Heart left ventricle (tissue), 16 donors: Measurements from ENCODE around the gene CUBN. TPM values are rescaled to one million over a fixed set of nuclear protein-coding genes. Genes with fewer than 3 reads are reported as not detected.

Experiments used
- ATAC-seq, 4 donors: fragments of 200-7000 bp; cut with Tn5 transposase; one replicate each; pipeline ENCODE4 v1.9.1; 2020 to 2022; ENCODE audit warnings: moderate library complexity in 4 of 4, mild to moderate bottlenecking in 3 of 4, moderate number of reproducible peaks in 1 of 4
- DNase-seq, 5 donors: peaks; one replicate each; pipeline ENCODE4 v3.0.0-alpha.2; 2020
- H3K27ac ChIP-seq, 12 donors: fragments of 200-600 bp; sonication (generic) in 4 of 12; one replicate each; pipeline versions ENCODE4 v1.5.0 to v1.8.0; 2016 to 2022; ENCODE audit warnings: mild to moderate bottlenecking in 2 of 12
- H3K27me3 ChIP-seq, 9 donors: fragments of 200-600 bp; sonication (generic) in 2 of 9; one replicate each; pipeline versions ENCODE4 v1.5.1 to v1.8.0; 2016 to 2022; ENCODE audit warnings: mild to moderate bottlenecking in 3 of 9
- H3K36me3 ChIP-seq, 9 donors: fragments of 200-600 bp; sonication (generic) in 2 of 9; one replicate each; pipeline versions ENCODE4 v1.5.0 to v1.8.0; 2018 to 2022; ENCODE audit warnings: mild to moderate bottlenecking in 2 of 9
- H3K4me1 ChIP-seq, 12 donors: fragments of 200-600 bp; sonication (generic) in 4 of 12; one replicate each; pipeline versions ENCODE4 v1.5.0 to v1.8.0; 2016 to 2022; ENCODE audit warnings: mild to moderate bottlenecking in 3 of 12
- H3K4me3 ChIP-seq, 12 donors: fragments of 200-600 bp; sonication (generic) in 4 of 12; one replicate each; pipeline versions ENCODE4 v1.5.0 to v1.8.0; 2017 to 2022; ENCODE audit warnings: mild to moderate bottlenecking in 9 of 12, moderate library complexity in 4 of 12
- H3K9me3 ChIP-seq, 12 donors: fragments of 200-600 bp; sonication (generic) in 4 of 12; one replicate each; pipeline versions ENCODE4 v1.5.0 to v1.8.0; 2016 to 2022; ENCODE audit warnings: mild to moderate bottlenecking in 1 of 12
- POLR2A ChIP-seq, 2 donors: fragments of 450-650 bp; IDR thresholded peaks; one replicate each; pipeline ENCODE4 v1.6.1; 2017; ENCODE audit warnings: antibody characterized with exemption in 2 of 2, mild to moderate bottlenecking in 2 of 2, moderate library complexity in 2 of 2
- WGBS, 4 donors: extraction: QIAGEN DNeasy Blood & Tissue Kit in 2 of 4; methylation state at CpG; one replicate each; pipeline versions ENCODE4 v1.1.5 to v1.1.7; 2013 to 2018; 5-methylcytosine and 5-hydroxymethylcytosine counted together
- intact Hi-C, 10 donors: fragments of 100-400 bp; cut with DNase I; formaldehyde crosslinking; loops; one replicate each; pipeline versions ENCODE4 v1.11.1 to v1.14.2; 2022
- polyA plus RNA-seq, 2 donors: library from polyadenylated mRNA; stranded (reverse); fragments of 200-250 nt; gene quantifications; one replicate each; pipeline ENCODE4 v1.2.3, GENCODE V29; 2013
- total RNA-seq, 9 donors: library from RNA; depleted of rRNA in 2 of 9; stranded (reverse); fragments of >200 nt in 2 of 9; fragmentation: NEBNext Ultra II Directional in 3 of 9; extraction: Animal tissue kit (Norgen Biotek cat#: 25700) in 3 of 9; gene quantifications; one replicate each; pipeline versions ENCODE4 v1.1.0 to v1.2.4, GENCODE V29; 2016 to 2023
- TF ChIP-seq, protein P1 (sequence below), 12 donors: fragments of 200-600 bp; sonication (generic) in 4 of 12; IDR thresholded peaks; one replicate each; pipeline versions ENCODE4 v1.5.0 to v1.8.0; 2018 to 2022; ENCODE audit warnings: antibody characterized with exemption in 12 of 12, mild to moderate bottlenecking in 5 of 12
- donor health status: ischemic (EF 13 %, LVEDD 7.1; RV severe dilation, severe dysfunction).
- donor health status: healthy with polysubstance abuse.
- donor health status: DM: no; HTN: yes; CAD: no.
- donor health status: DM: no; HTN: no; CAD: no.
- donor health status: ischemic (EF 25% LVEDD 6.9; RV normal size, moderate dysfunction).
- donor health status: ischemic (EF 25% LVEDD 5.7; RV mildly dilated, moderate dysfunction).
- donor health status: healthy.
- donor health status: DM: yes; HTN: yes; CAD: no.
- donor health status: ischemic (EF 35%, LVEDD 5.7; RV mildly dilated, moderate dysfunction).
- donor health status: nonischemic (EF 11% LVEDD 7.7; RV severe dilation, severe dysfunction).
- donor health status: DM: yes; HTN: yes; CAD: no.
- donor health status: PGD.
- donor health status: ischemic (EF 29% LVEDD 5.4; RV normal size, mild dysfunction).
- donor health status: nonischemic (EF 23%, LVEDD 6.1; RV moderate dilation, normal function).

CUBN gene
- total and polyA plus RNA-seq, 11 donors, result 0.07 to 1.5 (median 0.44) TPM

DNA sequence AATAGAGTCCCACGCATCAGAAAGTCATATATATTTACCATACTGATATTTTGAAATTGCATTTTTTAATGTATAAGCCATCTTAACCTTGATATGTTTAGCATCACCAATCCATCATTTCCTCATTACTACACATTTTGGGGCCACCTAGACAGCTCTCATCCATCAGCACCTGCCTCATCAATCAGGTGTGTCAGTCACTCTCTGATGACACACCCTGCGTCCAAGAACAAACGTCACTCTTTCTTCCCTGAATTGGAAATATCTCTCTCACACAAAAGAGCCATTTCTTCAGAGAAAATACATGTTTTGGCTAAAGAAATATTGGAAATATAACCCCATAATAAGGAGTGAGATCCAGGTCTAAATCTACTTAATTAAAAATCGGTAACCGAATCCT is 273.5 kb downstream of the CUBN start:
- intact Hi-C loops, result no loop called here
- DNase-seq, result no peak

DNA sequence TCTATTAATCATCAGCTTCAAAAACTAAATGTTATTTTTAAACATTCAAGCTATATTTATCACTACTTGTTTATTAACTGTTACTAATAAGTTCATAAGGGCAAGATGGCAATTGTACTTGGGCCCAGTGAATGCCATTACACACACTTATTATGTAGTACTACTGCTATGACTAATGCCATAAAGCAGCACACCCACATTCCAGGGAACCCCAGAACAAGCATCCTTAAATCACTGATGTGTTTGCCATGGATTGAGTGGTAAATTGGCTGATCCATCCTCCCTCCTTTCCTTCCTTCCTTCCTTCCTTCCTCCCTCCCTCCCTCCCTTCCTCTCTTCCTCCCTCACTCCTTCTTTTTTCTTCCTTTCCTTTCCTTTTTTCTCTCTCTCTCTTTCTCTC is 275.0 kb downstream of the CUBN start:
- H3K27ac ChIP-seq, result no peak overlapping the region
- no peaks in the 10 kb centered on the region for H3K36me3 ChIP-seq
- H3K9me3 ChIP-seq, result no peaks in the 10 kb centered on the region
- TF ChIP-seq, protein P1, sequence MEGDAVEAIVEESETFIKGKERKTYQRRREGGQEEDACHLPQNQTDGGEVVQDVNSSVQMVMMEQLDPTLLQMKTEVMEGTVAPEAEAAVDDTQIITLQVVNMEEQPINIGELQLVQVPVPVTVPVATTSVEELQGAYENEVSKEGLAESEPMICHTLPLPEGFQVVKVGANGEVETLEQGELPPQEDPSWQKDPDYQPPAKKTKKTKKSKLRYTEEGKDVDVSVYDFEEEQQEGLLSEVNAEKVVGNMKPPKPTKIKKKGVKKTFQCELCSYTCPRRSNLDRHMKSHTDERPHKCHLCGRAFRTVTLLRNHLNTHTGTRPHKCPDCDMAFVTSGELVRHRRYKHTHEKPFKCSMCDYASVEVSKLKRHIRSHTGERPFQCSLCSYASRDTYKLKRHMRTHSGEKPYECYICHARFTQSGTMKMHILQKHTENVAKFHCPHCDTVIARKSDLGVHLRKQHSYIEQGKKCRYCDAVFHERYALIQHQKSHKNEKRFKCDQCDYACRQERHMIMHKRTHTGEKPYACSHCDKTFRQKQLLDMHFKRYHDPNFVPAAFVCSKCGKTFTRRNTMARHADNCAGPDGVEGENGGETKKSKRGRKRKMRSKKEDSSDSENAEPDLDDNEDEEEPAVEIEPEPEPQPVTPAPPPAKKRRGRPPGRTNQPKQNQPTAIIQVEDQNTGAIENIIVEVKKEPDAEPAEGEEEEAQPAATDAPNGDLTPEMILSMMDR (IDR thresholded peaks at IDR 0.05), result no peak
- TF ChIP-seq POLR2A (IDR thresholded peaks at IDR 0.05), result no peak
- ATAC-seq (no peak), DNase-seq (no peak)
- intact Hi-C loops, result no loop called here
- H3K27me3 ChIP-seq, result no peaks in the 10 kb centered on the region
- H3K4me1 ChIP-seq, result peaks cover 0 to 10% (median 0%) of the 10 kb centered on the region in 12 donors
- no peak overlapping the region for H3K4me3 ChIP-seq

More for the DNA sequence above, 273.5 kb downstream of the CUBN start:
- no peaks in the 10 kb centered on the region for H3K27me3 ChIP-seq
- peaks cover 0 to 11% (median 0%) of the 10 kb centered on the region in 12 donors for H3K9me3 ChIP-seq
- no peak for ATAC-seq
- TF ChIP-seq POLR2A (IDR thresholded peaks at IDR 0.05), result no peak
- TF ChIP-seq, protein P1 (IDR thresholded peaks at IDR 0.05), result no peak
- no peak overlapping the region for H3K4me3 ChIP-seq
- H3K27ac ChIP-seq, result peak overlapping the region in 3 of 12 donors; percentile 35 to 38 (median 38)
- no peaks in the 10 kb centered on the region for H3K36me3 ChIP-seq
- peaks cover 0 to 10% (median 0%) of the 10 kb centered on the region in 12 donors for H3K4me1 ChIP-seq
- 70 to 74% (median 74%) methylated on average over 5 of the region's 5 CpGs for WGBS, 4 donors

DNA sequence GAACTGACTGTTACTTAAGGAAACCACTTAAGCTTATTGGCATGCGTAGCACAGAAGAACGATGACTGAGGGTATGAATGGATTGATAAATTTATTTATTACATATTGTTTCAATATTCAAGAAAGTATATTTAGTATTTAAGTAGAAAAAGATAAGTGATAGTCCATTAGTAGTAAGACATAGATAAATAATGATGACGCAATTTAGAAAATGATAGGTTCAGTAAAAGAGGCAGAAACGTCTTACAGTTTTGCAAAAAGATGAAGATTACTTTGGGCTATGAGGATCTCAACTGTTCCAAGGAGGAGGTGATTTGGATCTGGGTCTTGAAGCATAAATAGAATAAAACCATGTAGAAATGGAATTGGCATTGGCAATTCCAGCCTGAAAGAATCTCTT is 275.8 kb downstream of the CUBN start:
- no peaks in the 10 kb centered on the region for H3K27me3 ChIP-seq
- TF ChIP-seq, protein P1 (IDR thresholded peaks at IDR 0.05), result no peak
- no peak for TF ChIP-seq POLR2A (IDR thresholded peaks at IDR 0.05)
- no peak for DNase-seq
- no peak overlapping the region for H3K4me3 ChIP-seq
- intact Hi-C loops, result no loop called here
- ATAC-seq, result no peak
- no peak overlapping the region for H3K27ac ChIP-seq
- H3K9me3 ChIP-seq, result no peaks in the 10 kb centered on the region
- no peaks in the 10 kb centered on the region for H3K36me3 ChIP-seq
- 94 to 96% (median 95%) methylated on average over 4 of the region's 4 CpGs for WGBS, 4 donors
- peaks cover 0 to 13% (median 0%) of the 10 kb centered on the region in 12 donors for H3K4me1 ChIP-seq

DNA sequence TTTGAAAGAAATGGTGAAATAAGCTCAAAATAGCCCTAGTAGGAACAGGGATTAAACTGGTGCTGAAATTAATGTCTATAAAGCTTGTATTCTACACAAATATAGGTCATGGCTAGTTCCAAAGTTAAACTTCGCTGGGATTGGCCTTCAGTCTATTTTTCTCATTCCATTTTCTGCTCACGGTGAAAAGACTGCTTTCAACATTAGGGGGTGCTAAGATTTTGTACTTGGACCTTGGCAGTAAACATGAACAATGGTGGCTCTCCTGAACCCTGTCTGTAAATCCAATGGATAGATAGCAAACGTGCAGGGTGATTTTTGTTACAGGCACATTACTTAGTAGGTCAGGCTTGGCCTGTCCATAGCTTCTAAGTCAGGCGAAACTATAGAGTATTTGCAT is 276.4 kb downstream of the CUBN start:
- Histone ChIP-seq H3K27me3 (no peaks in the 10 kb centered on the region), H3K36me3 (no peaks in the 10 kb centered on the region), H3K4me3 (no peak overlapping the region), H3K27ac (no peak overlapping the region), H3K4me1 (peaks cover 0 to 19% (median 0%) of the 10 kb centered on the region in 12 donors), H3K9me3 (no peaks in the 10 kb centered on the region)
- TF ChIP-seq, protein P1 (IDR thresholded peaks at IDR 0.05), result peak in 5 of 12 donors; percentile 8 to 40 (median 30)
- TF ChIP-seq POLR2A (IDR thresholded peaks at IDR 0.05), result no peak
- WGBS, 4 donors, result 52 to 62% (median 56%) methylated on average over 4 of the region's 4 CpGs
- ATAC-seq (no peak), DNase-seq (no peak)
- intact Hi-C loops, result no loop called here
